B cell (primary cell): ENCODE data around the gene KRTAP3-1. TPM values are rescaled to one million over a fixed set of nuclear protein-coding genes. Genes with fewer than 3 reads are reported as not detected.
"Not testable (repeated sequence)": the region's sequence is repeated elsewhere in the genome, so short reads cannot be mapped to it uniquely, and the experiment has no call there.

Experiments used
- ATAC-seq: fragments of 200-7000 bp; cut with Tn5 transposase; one replicate; pipeline ENCODE4 v1.10.0; 2021; ENCODE audit warnings: low read depth, mild to moderate bottlenecking, moderate number of reproducible peaks, moderate library complexity
- CTCF ChIA-PET: fragments of 350-600 bp; sonication (Branson Sonifier 250); formaldehyde crosslinking; loops from one replicate; lab custom pipeline; 2021; ENCODE audit warnings: antibody characterized with exemption, inconsistent platforms; lab: Charles Lee
- POLR2A ChIA-PET: fragments of 350-600 bp; sonication (Branson Sonifier 250); formaldehyde crosslinking; loops from one replicate; lab custom pipeline; 2021; ENCODE audit warnings: antibody characterized with exemption; lab: Charles Lee
- DNase-seq: peaks from one replicate; pipeline ENCODE4 v3.0.0; 2013
- H2AFZ ChIP-seq: 2 replicates; pipeline ENCODE4 v1.6.1; 2012; ENCODE audit warnings: mild to moderate bottlenecking, low read depth, low read length; ENCODE audit not compliant: insufficient read depth, poor library complexity, severe bottlenecking
- H3K27ac ChIP-seq, 2 donors: 1 replicate in 1 of 2; 2 replicates in 1 of 2; pipeline ENCODE4 v1.5.1; 2012 to 2013; ENCODE audit warnings: low read length in 2 of 2, mild to moderate bottlenecking in 2 of 2, moderate library complexity in 1 of 2
- H3K27me3 ChIP-seq, 4 experiments: fragments of 200-600 bp in 1 of 4; sonication (generic) in 1 of 4; replicated peaks in 1 of 4; 1 replicate in 2 of 4; 2 replicates in 2 of 4; pipeline versions ENCODE4 v1.6.1 to v1.7.0; 2013 to 2016; ENCODE audit warnings: low read length in 3 of 4, mild to moderate bottlenecking in 2 of 4, mixed read lengths in 1 of 4, moderate library complexity in 1 of 4; ENCODE audit not compliant: insufficient read depth in 4 of 4, control insufficient read depth in 3 of 4; ENCODE audit errors: control extremely low read depth in 1 of 4
- H3K36me3 ChIP-seq, 2 experiments: replicated peaks in 1 of 2; 1 replicate in 1 of 2; 2 replicates in 1 of 2; pipeline versions ENCODE4 v1.6.1 to v1.7.1; 2013; ENCODE audit warnings: low read length in 1 of 2; ENCODE audit not compliant: insufficient read depth in 2 of 2, control insufficient read depth in 1 of 2; ENCODE audit errors: control extremely low read depth in 1 of 2, extremely low read depth in 1 of 2
- H3K4me1 ChIP-seq, 2 donors: fragments of 200-600 bp in 1 of 2; sonication (generic) in 1 of 2; 1 replicate in 1 of 2; 2 replicates in 1 of 2; pipeline versions ENCODE4 v1.5.1 to v1.6.1; 2013 to 2017; ENCODE audit warnings: low read length in 2 of 2; ENCODE audit not compliant: control insufficient read depth in 2 of 2, insufficient read depth in 2 of 2
- H3K4me2 ChIP-seq: replicated peaks from 2 replicates; pipeline ENCODE3; 2012; ENCODE audit warnings: mild to moderate bottlenecking, low read depth, low read length; ENCODE audit not compliant: poor library complexity, severe bottlenecking
- H3K4me3 ChIP-seq, 5 experiments: fragments of 200-600 bp in 1 of 5; sonication (generic) in 1 of 5; 1 replicate in 3 of 5; 2 replicates in 2 of 5; pipeline versions ENCODE4 v1.5.1 to v1.7.0; 2011 to 2016; ENCODE audit warnings: low read length in 4 of 5, mild to moderate bottlenecking in 4 of 5, low read depth in 2 of 5, control low read depth in 1 of 5, moderate library complexity in 1 of 5; ENCODE audit not compliant: insufficient read depth in 1 of 5; ENCODE audit errors: control extremely low read depth in 1 of 5, extremely low read depth in 1 of 5
- H3K79me2 ChIP-seq: fragments of 200-600 bp; sonication (generic); one replicate; pipeline ENCODE4 v1.6.0; 2016; ENCODE audit warnings: low read length; ENCODE audit not compliant: control insufficient read depth, insufficient read depth
- H3K9ac ChIP-seq: fragments of 200-600 bp; sonication (generic); 2 replicates; pipeline ENCODE4 v1.6.1; 2017; ENCODE audit warnings: mild to moderate bottlenecking, low read length, moderate library complexity
- H3K9me3 ChIP-seq, 3 donors: one replicate each; pipeline versions ENCODE4 v1.6.1 to v1.7.1; 2013; ENCODE audit warnings: low read length in 2 of 3; ENCODE audit not compliant: control insufficient read depth in 2 of 3, insufficient read depth in 1 of 3; ENCODE audit errors: control extremely low read depth in 1 of 3
- H4K20me1 ChIP-seq: 2 replicates; pipeline ENCODE4 v1.6.0; 2012; ENCODE audit warnings: mild to moderate bottlenecking, low read length; ENCODE audit not compliant: insufficient read depth, control insufficient read depth, poor library complexity, severe bottlenecking
- H3K27ac Mint-ChIP-seq: one replicate; pipeline ENCODE4 v1.8.0; 2021; ENCODE audit warnings: mixed read lengths
- H3K27me3 Mint-ChIP-seq: one replicate; pipeline ENCODE4 v1.8.0; 2021; ENCODE audit warnings: mixed read lengths
- H3K4me1 Mint-ChIP-seq: one replicate; pipeline ENCODE4 v1.8.0; 2021; ENCODE audit warnings: mixed read lengths
- H3K4me3 Mint-ChIP-seq: one replicate; pipeline ENCODE4 v1.8.0; 2021; ENCODE audit warnings: mixed read lengths
- H3K9me3 Mint-ChIP-seq: one replicate; pipeline ENCODE4 v1.8.0; 2022; ENCODE audit warnings: mixed read lengths; ENCODE audit not compliant: insufficient read depth
- CTCF ChIP-seq: fragments of 200-600 bp; IDR thresholded peaks from one replicate; pipeline ENCODE4 v1.8.0; 2022; ENCODE audit warnings: antibody characterized with exemption, mild to moderate bottlenecking
- EZH2 ChIP-seq: IDR thresholded peaks from 2 replicates; pipeline ENCODE4 v1.6.1; 2012; ENCODE audit warnings: borderline replicate concordance, low read depth, mild to moderate bottlenecking, moderate library complexity, low read length; ENCODE audit not compliant: insufficient read depth, poor library complexity, severe bottlenecking
- WGBS: methylation state at CpG from one replicate; pipeline ENCODE4 v1.1.5; 2013; ENCODE audit warnings: missing lambda C conversion rate; ENCODE audit not compliant: insufficient coverage; 5-methylcytosine and 5-hydroxymethylcytosine counted together
- intact Hi-C: fragments of 100-400 bp; cut with micrococcal nuclease; formaldehyde crosslinking; loops from one replicate; pipeline ENCODE4 v1.10.0; 2022
- polyA plus RNA-seq: library from polyadenylated mRNA; depleted of rRNA; stranded (reverse); fragments of >200 nt; gene quantifications from 2 replicates; pipeline ENCODE4 v1.2.3, GENCODE V29; 2012
- total RNA-seq, 2 donors: library from RNA; stranded (reverse); fragments of 120-200 nt in 1 of 2; gene quantifications; 1 replicate in 1 of 2; 2 replicates in 1 of 2; pipeline versions ENCODE4 v1.2.3 to v1.2.4, GENCODE V29; 2013 to 2022

The KRTAP3-1 gene
- total and polyA plus RNA-seq, 2 donors (not counting 1 experiment from before 2014, with no cell fraction given): not detected

GRCh38 chr17:41054556-41054955 is 45.6 kb upstream of the KRTAP3-1 start:
- H3K36me3 ChIP-seq, intact Hi-C loops, H3K79me2 ChIP-seq, H3K27ac ChIP-seq, H3K4me3 Mint-ChIP-seq, CTCF ChIA-PET, H3K9me3 Mint-ChIP-seq, H3K9me3 ChIP-seq, H3K9ac ChIP-seq, DNase-seq, H3K4me1 Mint-ChIP-seq, H3K4me1 ChIP-seq, H3K27me3 ChIP-seq, ATAC-seq, H4K20me1 ChIP-seq, H2AFZ ChIP-seq, H3K4me3 ChIP-seq, H3K4me2 ChIP-seq, POLR2A ChIA-PET, H3K27ac Mint-ChIP-seq: not testable (repeated sequence)
- WGBS: 94% methylated on average over 3 of the region's 9 CpGs
- H3K27me3 Mint-ChIP-seq: peaks cover 50% of the 10 kb centered on the region

GRCh38 chr17:41054025-41054424 is 45.1 kb upstream of the KRTAP3-1 start:
- Mint-ChIP-seq H3K9me3 (no peaks in the 10 kb centered on the region), H3K27ac (no peak overlapping the region), H3K27me3 (peaks cover 46% of the 10 kb centered on the region), H3K4me1 (no peaks in the 10 kb centered on the region), H3K4me3 (no peak overlapping the region)
- Histone ChIP-seq H3K27me3 (no peaks in the 10 kb centered on the region), H2AFZ (no peak overlapping the region), H3K4me3 (no peak overlapping the region), H3K9ac (no peak overlapping the region), H3K79me2 (no peaks in the 10 kb centered on the region), H4K20me1 (no peaks in the 10 kb centered on the region), H3K4me1 (no peaks in the 10 kb centered on the region), H3K9me3 (peaks cover 0 to 2% (median 1%) of the 10 kb centered on the region in 3 donors), H3K36me3 (no peaks in the 10 kb centered on the region), H3K4me2 (no peak overlapping the region), H3K27ac (no peak overlapping the region)
- no peak for TF ChIP-seq EZH2
- TF ChIP-seq CTCF: no peak
- DNase-seq: no peak
- ATAC-seq: no peak
- 90% methylated on average over 4 of the region's 4 CpGs for WGBS
- intact Hi-C loops: no loop called here
- ChIA-PET POLR2A (no interaction called here), CTCF (no interaction called here)
